Stimulated activated naive B cell treated with anti-CD40 and anti-IgM and Interleukin-4, amounts not matched to agents 10 μg/mL and 1 μg/mL and 100 μg/mL, for 72 hours (primary cell): ENCODE results near the gene ATP4B.

Experiments
- ATAC-seq, 2 donors: fragments of 150-1000 bp; cut with Tn5 transposase; replicated peaks; 2 replicates each; pipeline ENCODE4 v1.10.0; 2021; ENCODE audit warnings: moderate library complexity in 1 of 2
- DNase-seq: peaks from one replicate; pipeline ENCODE4 v3.0.0; 2021
- H3K27ac Mint-ChIP-seq: one replicate; pipeline ENCODE4 v1.8.0; 2022; ENCODE audit warnings: mild to moderate bottlenecking, mixed read lengths
- H3K27me3 Mint-ChIP-seq, 2 donors: one replicate each; pipeline ENCODE4 v1.8.0; 2022; ENCODE audit warnings: mixed read lengths in 2 of 2
- H3K36me3 Mint-ChIP-seq, 2 donors: one replicate each; pipeline ENCODE4 v1.8.0; 2022; ENCODE audit warnings: mixed read lengths in 2 of 2, mild to moderate bottlenecking in 1 of 2
- H3K4me1 Mint-ChIP-seq, 2 donors: one replicate each; pipeline ENCODE4 v1.8.0; 2022; ENCODE audit warnings: mixed read lengths in 2 of 2, mild to moderate bottlenecking in 1 of 2
- H3K4me3 Mint-ChIP-seq, 2 donors: one replicate each; pipeline ENCODE4 v1.8.0; 2022; ENCODE audit warnings: mild to moderate bottlenecking in 2 of 2, mixed read lengths in 2 of 2, moderate library complexity in 1 of 2
- H3K9me3 Mint-ChIP-seq, 2 donors: one replicate each; pipeline ENCODE4 v1.8.0; 2022; ENCODE audit warnings: mixed read lengths in 2 of 2, mild to moderate bottlenecking in 1 of 2

ATP4B gene

GRCh38 chr13:113652404-113653263 lies 5.4 kb downstream of the ATP4B start:
- DNase-seq (no peak), ATAC-seq (peak in 1 of 2 donors; percentile 21)
- no peaks in the 10 kb centered on the region for H3K27me3 Mint-ChIP-seq
- H3K27ac Mint-ChIP-seq: no peak overlapping the region
- H3K4me3 Mint-ChIP-seq: no peak overlapping the region
- H3K36me3 Mint-ChIP-seq: peaks cover 10 to 15% of the 10 kb centered on the region in 2 donors
- H3K4me1 Mint-ChIP-seq: no peaks in the 10 kb centered on the region
- H3K9me3 Mint-ChIP-seq: no peaks in the 10 kb centered on the region

GRCh38 chr13:113651511-113652403 lies 6.2 kb downstream of the ATP4B start:
- ATAC-seq (no peak), DNase-seq (no peak)
- Mint-ChIP-seq H3K27ac (no peak overlapping the region), H3K4me1 (peaks cover 1 to 9% of the 10 kb centered on the region in 2 donors), H3K4me3 (no peak overlapping the region), H3K9me3 (no peaks in the 10 kb centered on the region), H3K27me3 (no peaks in the 10 kb centered on the region), H3K36me3 (peaks cover 11 to 15% of the 10 kb centered on the region in 2 donors)

DNA sequence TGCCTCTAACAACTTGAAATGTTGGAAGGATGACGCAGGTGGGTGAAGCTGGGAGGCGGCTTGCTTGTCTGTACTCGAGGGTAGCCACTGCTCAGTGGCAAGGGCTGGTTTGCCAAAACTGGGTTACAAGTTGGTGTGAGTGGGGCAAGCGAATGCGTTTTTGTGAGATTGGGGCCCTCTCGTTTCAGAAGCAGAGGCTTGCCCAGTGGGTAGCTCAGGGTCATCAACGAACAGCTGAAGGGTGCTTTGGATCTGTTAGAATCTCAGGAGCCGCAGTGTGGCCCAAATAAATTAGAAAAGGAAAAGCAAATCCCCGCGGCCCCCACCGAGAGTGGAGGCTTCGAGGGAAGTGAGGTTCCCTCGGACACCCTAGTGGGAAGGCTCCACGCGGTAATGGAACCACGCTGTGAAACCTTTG lies 7.3 kb downstream of the ATP4B start:
- Mint-ChIP-seq H3K36me3 (peaks cover 16 to 19% of the 10 kb centered on the region in 2 donors), H3K27me3 (no peaks in the 10 kb centered on the region), H3K9me3 (no peaks in the 10 kb centered on the region), H3K4me1 (peaks cover 4 to 15% of the 10 kb centered on the region in 2 donors), H3K4me3 (no peak overlapping the region), H3K27ac (no peak overlapping the region)
- DNase-seq (no peak), ATAC-seq (no peak)

- Mint-ChIP-seq H3K27me3 (no peaks in the 10 kb centered on the region), H3K4me3 (no peak overlapping the region), H3K27ac (no peak overlapping the region), H3K4me1 (peaks cover 4 to 15% of the 10 kb centered on the region in 2 donors), H3K9me3 (no peaks in the 10 kb centered on the region), H3K36me3 (peaks cover 20 to 22% of the 10 kb centered on the region in 2 donors)
- no peak for DNase-seq
- no peak for ATAC-seq
These were observed 7.7 kb downstream of the ATP4B start for GRCh38 chr13:113650275-113650674.

- no peak overlapping the region for H3K27ac Mint-ChIP-seq
- DNase-seq (no peak), ATAC-seq (no peak)
- H3K36me3 Mint-ChIP-seq: peaks cover 21 to 22% of the 10 kb centered on the region in 2 donors
- no peak overlapping the region for H3K4me3 Mint-ChIP-seq
- no peaks in the 10 kb centered on the region for H3K27me3 Mint-ChIP-seq
- peaks cover 4 to 15% of the 10 kb centered on the region in 2 donors for H3K4me1 Mint-ChIP-seq
- no peaks in the 10 kb centered on the region for H3K9me3 Mint-ChIP-seq
These were observed 8.8 kb downstream of the ATP4B start for GRCh38 chr13:113649212-113649611.

GRCh38 chr13:113648216-113648610 lies 9.8 kb downstream of the ATP4B start:
- Mint-ChIP-seq H3K27ac (no peak overlapping the region), H3K9me3 (no peaks in the 10 kb centered on the region), H3K27me3 (no peaks in the 10 kb centered on the region), H3K36me3 (peaks cover 21 to 24% of the 10 kb centered on the region in 2 donors), H3K4me1 (peaks cover 7 to 24% of the 10 kb centered on the region in 2 donors), H3K4me3 (no peak overlapping the region)
- ATAC-seq: no peak
- no peak for DNase-seq

DNA sequence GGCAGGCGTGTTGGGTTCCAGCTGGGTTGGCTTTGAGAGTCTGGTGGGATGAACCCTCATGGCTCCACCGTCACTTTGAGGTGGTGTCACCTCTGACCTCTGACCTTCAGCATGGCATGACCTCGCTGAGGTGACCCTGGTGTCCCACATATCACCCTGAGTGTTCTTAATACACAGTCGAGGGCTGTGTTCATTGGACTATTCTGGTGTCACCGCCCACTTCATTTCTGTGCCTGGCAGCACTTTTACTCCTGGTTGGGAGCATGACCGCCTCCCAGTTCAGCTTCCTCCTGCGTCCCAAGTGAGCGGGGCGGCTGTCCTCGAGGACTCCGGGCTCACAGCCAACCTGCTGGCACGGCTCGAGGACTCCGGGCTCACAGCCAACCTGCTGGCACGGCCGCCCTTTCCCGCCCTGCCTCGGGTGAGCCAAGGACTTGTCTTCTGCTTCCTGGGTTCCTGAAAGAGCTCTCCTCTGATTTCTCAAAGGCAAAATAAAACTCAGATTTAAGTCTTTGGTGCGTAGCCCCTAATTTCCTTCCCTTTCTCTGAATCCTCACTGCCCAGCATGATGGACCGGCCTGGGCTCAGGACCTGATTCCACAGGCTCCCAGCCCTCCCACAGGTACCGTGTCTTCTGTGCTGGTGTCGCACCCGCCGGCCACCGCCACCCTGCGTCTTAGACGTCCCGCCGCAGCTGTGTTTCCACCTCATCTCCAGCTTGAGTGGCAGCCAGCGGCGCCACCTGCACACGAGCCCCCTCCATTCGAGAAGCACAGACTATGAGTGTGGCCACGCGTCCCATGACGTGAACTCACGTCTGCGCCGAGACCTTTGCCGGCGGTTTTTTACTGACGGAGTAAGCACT lies 10.4 kb downstream of the ATP4B start:
- Mint-ChIP-seq H3K4me1 (peaks cover 11 to 31% of the 10 kb centered on the region in 2 donors), H3K4me3 (no peak overlapping the region), H3K27ac (peak overlapping the region; percentile 10), H3K27me3 (no peaks in the 10 kb centered on the region), H3K9me3 (peaks cover 0 to under 1% of the 10 kb centered on the region in 2 donors), H3K36me3 (peaks cover 23 to 28% of the 10 kb centered on the region in 2 donors)
- ATAC-seq (peak in 1 of 2 donors; percentile 28), DNase-seq (no peak)

DNA sequence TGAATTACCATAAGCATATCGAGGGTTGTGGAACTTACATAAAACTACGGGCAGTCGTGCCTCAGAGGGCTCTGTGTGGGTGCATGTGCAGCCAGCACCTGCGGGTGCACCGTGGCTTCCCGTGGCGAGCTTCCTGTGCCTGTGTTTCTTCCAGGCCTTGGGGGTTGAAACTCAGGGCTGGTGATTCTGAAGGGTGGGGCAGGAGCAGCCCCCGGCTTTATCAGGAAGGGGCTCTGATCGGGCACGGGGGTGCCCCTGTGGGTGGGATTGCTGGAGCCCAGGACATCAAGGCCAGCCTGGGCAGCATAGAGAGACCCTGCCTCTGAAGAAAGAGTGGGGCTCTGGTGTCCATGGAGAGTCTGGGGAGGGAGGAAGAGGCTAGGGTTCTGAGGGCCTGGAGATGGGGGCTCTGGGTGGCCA lies 11.1 kb downstream of the ATP4B start:
- H3K27ac Mint-ChIP-seq: no peak overlapping the region
- peaks cover 30 to 34% of the 10 kb centered on the region in 2 donors for H3K36me3 Mint-ChIP-seq
- peaks cover 18 to 37% of the 10 kb centered on the region in 2 donors for H3K4me1 Mint-ChIP-seq
- no peak overlapping the region for H3K4me3 Mint-ChIP-seq
- ATAC-seq (no peak), DNase-seq (no peak)
- peaks cover 0 to 5% of the 10 kb centered on the region in 2 donors for H3K9me3 Mint-ChIP-seq
- no peaks in the 10 kb centered on the region for H3K27me3 Mint-ChIP-seq

DNA sequence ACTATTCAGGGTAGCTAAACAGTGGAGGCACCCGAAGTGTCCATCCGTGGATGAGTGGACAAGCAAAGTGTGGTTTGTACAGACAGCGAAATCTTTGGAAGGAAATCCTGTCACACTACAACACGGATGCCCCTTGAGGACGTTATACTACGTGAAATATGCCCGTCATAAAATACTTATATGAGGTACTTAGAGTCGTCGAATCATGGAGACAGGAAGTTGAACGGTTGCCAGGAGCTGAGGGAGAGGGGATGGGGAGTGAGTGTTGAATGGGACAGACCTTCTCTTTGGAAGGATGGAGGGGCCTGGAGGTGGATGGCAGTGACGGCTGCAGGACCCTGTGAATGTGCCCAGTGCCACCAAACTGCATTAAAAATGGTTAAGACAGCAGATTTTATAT lies 11.6 kb downstream of the ATP4B start:
- no peak for DNase-seq
- peaks cover 0 to 5% of the 10 kb centered on the region in 2 donors for H3K9me3 Mint-ChIP-seq
- no peaks in the 10 kb centered on the region for H3K27me3 Mint-ChIP-seq
- no peak overlapping the region for H3K4me3 Mint-ChIP-seq
- ATAC-seq: peak in 1 of 2 donors; percentile 20
- H3K27ac Mint-ChIP-seq: no peak overlapping the region
- peaks cover 35 to 40% of the 10 kb centered on the region in 2 donors for H3K36me3 Mint-ChIP-seq
- H3K4me1 Mint-ChIP-seq: peaks cover 19 to 43% of the 10 kb centered on the region in 2 donors

- H3K9me3 Mint-ChIP-seq: peaks cover 0 to 5% of the 10 kb centered on the region in 2 donors
- no peaks in the 10 kb centered on the region for H3K27me3 Mint-ChIP-seq
- peaks cover 19 to 44% of the 10 kb centered on the region in 2 donors for H3K4me1 Mint-ChIP-seq
- H3K36me3 Mint-ChIP-seq: peaks cover 43 to 45% of the 10 kb centered on the region in 2 donors
- no peak for ATAC-seq
- DNase-seq: no peak
- no peak overlapping the region for H3K27ac Mint-ChIP-seq
- no peak overlapping the region for H3K4me3 Mint-ChIP-seq
These were observed 12.7 kb downstream of the ATP4B start for GRCh38 chr13:113645329-113645728.

- peaks cover 48% of the 10 kb centered on the region in 2 donors for H3K36me3 Mint-ChIP-seq
- DNase-seq: no peak
- no peak overlapping the region for H3K4me3 Mint-ChIP-seq
- no peak for ATAC-seq
- H3K27me3 Mint-ChIP-seq: no peaks in the 10 kb centered on the region
- H3K27ac Mint-ChIP-seq: no peak overlapping the region
- H3K4me1 Mint-ChIP-seq: peaks cover 19 to 44% of the 10 kb centered on the region in 2 donors
- H3K9me3 Mint-ChIP-seq: peaks cover 0 to 5% of the 10 kb centered on the region in 2 donors
These were observed 13.2 kb downstream of the ATP4B start for GRCh38 chr13:113644800-113645199.

DNA sequence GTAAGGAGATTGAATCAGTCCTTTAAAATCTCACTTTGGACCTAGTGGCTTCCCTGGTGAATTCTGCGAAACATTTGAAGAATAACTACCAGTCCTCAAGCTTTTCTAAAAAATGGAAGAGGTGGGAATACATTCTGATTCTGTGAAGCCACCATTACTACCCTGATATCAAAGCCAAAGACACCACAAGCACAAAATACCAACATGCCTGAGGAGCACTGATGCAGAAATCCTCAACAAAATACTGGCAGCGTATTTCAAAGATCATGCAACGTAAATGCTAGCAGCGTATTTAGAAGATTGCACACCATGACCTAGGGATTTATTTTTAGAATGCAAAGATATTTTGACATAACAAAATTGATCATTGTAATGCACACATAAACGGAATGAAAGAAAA lies 14.4 kb downstream of the ATP4B start:
- Mint-ChIP-seq H3K27ac (no peak overlapping the region), H3K27me3 (no peaks in the 10 kb centered on the region), H3K9me3 (peaks cover 0 to 5% of the 10 kb centered on the region in 2 donors), H3K36me3 (peaks cover 52 to 57% of the 10 kb centered on the region in 2 donors), H3K4me1 (peaks cover 19 to 44% of the 10 kb centered on the region in 2 donors), H3K4me3 (no peak overlapping the region)
- ATAC-seq: peak; percentile 36 to 39
- DNase-seq: no peak

DNA sequence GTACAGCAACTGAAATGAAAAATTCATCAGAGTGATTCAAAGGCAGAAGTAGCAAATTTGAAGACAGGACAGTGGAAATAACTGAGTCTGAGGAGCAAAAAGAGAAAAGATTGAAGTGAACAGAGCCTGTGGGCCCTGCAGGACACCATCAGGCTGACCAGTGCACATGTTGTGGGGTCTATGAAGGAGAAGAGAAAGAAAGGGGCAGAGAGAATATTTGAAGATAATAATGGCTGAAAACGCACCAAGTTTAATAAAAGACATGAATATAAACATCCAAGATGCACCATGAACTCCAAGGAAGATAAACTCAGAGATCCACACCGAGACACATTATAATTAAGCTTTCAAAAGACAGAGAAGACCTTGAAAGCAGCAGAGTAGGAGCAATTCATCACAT lies 15.4 kb downstream of the ATP4B start:
- peaks cover 0 to 5% of the 10 kb centered on the region in 2 donors for H3K9me3 Mint-ChIP-seq
- H3K36me3 Mint-ChIP-seq: peaks cover 49 to 53% of the 10 kb centered on the region in 2 donors
- peaks cover 19 to 43% of the 10 kb centered on the region in 2 donors for H3K4me1 Mint-ChIP-seq
- no peak overlapping the region for H3K4me3 Mint-ChIP-seq
- no peak for DNase-seq
- ATAC-seq: no peak
- H3K27me3 Mint-ChIP-seq: no peaks in the 10 kb centered on the region
- H3K27ac Mint-ChIP-seq: no peak overlapping the region
